ENCODE results near the gene PHTF2.
"Not testable (repeated sequence)": the region's sequence is repeated elsewhere in the genome, so short reads cannot be mapped to it uniquely, and the experiment has no call there.

PHTF2 gene

GRCh38 chr7:77798394-77799077 lies at the start of gene PHTF2, which contains the start of gene TMEM60:
PHTF2 (plus strand) TSS chr7:77798773.
TMEM60 (minus strand) TSS chr7:77798434; CDS start chr7:77794373, 4,061 bp downstream.
- peak; percentile 98 for DNase-seq

DNA sequence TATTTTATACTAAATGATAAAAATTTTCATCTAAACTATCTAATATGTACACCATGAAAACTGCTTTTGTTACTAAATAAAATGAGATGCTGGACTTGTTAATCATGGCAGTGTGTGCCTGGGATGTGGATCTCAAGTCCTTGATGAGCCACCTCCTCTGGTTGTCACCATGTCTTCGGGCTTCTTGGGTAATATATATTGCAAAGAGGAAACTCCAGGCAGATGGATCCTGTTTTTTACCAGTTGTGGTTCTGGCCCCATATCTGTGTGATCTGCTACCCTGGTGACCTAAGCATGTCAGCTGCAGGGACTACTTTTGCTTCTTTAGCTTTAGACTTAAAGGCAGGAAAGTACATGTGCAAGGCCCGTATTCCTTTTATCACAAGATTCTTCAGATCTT lies 46.6 kb upstream of the PHTF2 start:
- no peak for DNase-seq

GRCh38 chr7:77753173-77753572 lies 45.4 kb upstream of the PHTF2 start:
- no peak for DNase-seq

DNA sequence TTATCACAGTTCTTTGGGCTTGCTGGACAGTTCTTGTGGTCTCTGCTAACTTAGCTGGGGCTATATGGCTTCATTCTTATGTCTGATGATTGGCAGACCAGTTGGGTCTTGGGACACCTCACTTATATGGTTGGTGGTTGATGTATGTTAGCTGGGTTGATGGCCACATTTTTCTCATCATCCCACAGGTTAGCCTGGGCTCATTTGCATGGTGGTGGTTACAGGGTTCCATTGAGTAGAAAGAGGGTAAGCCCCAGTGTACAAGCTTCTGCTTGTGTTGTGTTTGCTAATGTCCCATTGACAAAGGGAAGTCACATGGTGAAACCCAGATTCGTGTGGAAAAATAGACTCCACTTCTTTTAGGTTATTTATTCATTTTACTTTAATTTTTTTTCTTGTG lies 41.0 kb upstream of the PHTF2 start:
- DNase-seq = no peak

DNA sequence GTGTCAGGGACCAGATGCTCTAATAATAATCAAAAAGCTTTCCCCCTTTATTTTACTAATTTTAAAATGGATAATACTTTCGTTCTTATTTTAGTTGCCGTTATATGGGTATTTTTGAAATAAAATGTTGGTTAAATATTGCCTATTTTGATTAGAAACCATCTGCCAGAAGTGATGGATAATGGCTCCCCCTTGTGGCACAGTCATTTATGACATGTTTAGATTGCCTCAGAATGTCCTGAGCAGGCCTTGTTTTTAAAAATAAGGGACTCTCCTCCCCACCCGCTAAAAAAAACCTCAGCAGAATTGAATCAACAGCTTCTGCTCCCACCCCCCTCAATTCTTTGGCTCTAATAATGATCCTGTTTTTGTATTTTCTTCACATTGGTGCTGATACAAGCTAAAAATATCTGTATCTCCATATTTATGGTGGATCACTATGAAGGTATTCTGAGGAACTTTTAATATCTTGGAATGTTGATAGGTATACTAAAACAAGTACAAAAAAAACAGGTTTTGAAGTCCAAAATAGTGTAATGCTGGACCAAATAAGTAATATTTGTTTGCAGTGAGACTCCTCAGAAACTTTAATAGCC lies 39.2 kb upstream of the PHTF2 start:
- peak; percentile 66 for DNase-seq

GRCh38 chr7:77760809-77761453 lies 37.6 kb upstream of the PHTF2 start:
- DNase-seq = no peak

GRCh38 chr7:77765481-77765880 lies 33.1 kb upstream of the PHTF2 start:
- no peak for DNase-seq

DNA sequence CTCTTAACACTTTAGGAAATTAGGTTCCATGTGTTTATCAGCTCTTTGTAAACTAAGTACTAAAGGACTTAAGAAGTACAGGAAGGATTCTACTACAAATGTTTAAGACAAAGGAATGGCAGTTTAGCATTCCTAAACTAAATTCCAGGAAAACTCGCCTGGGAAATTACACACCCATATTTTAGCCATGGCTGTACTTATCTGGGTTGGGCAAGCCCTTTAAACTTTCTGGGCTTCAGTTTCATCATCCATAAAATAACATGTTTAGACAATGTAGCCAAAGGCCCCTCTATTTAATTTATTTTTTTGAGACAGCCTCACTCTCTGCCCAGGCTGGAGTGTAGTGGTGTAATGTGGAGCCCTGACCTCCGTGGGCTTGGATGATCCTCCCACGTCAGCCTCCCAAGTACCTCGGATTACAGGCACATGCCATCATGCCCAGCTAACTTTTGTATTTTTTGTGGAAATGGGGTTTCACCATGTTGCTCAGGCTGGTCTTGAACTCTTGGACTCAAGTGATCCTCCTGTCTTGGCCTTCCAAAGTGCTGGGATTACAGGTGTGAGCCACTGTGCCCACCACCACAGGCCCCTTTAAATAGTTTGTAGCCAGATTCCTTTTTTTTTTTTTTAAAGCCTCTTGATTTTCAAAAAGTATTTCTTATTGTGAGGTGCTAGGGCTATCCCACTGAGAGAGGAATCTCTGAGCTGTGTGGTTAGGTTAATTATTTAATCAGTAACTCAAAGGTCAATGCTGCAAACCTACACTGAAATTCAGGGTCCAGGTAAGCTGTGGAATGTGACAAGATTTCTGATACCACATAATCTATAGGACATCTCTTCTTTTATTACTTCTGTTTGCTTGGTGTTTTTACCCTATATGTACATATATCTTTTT lies 32.4 kb upstream of the PHTF2 start:
- no peak for DNase-seq

DNA sequence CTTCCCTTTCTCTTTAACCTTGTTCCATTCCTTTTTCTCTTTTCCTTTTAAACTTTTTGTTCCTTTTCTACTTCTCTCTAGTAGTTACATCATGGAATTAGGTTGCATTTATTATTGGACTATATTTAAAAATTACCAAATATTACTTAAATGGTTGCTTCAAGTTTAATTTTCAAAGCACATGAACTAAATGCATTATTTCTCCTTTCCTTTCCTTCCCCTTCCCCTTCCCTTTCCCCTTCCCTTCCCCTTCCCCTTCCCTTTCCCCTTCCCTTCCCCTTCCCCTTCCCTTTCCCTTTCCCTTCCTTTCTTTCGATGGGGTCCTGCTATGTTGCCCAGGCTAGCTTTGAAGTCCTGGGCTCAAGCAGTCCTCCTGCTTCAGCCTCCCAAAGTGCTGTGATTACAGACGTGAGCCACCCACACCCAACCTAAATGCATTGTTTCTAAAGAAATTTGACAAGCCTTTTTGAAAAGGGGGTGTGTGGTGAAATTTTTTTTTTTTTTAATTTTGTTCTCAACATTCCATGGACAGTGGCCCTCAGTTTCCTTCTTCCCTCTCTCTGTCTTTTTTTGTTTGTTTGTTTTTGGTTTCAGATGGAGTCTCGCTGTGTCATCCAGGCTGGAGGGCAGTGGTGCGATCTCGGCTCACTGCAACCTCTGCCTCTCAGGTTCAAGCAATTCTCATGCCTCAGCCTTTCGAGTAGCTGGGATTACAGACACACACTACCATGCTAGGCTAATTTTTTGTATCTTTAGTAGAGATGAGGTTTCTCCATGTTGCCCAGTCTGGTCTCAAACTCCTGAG lies 31.6 kb upstream of the PHTF2 start:
- DNase-seq = no peak

GRCh38 chr7:77770316-77770715 lies 28.3 kb upstream of the PHTF2 start:
- DNase-seq = no peak

GRCh38 chr7:77771901-77772300 lies 26.7 kb upstream of the PHTF2 start:
- no peak for DNase-seq

DNA sequence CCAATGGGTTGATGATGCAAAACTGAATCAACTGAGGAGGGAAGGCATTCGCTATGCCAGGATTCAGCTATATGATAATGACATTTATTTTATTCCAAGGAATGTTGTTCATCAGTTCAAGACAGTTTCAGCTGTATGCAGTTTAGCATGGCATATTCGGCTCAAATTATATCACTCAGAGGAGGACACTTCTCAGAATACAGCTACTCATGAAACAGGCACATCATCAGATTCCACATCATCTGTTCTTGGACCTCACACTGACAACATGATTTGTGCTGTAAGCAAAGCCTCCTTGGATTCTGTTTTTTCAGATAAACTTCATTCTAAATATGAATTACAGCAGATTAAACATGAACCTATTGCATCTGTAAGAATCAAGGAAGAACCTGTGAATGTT lies 20.0 kb upstream of the PHTF2 start:
- DNase-seq = no peak

DNA sequence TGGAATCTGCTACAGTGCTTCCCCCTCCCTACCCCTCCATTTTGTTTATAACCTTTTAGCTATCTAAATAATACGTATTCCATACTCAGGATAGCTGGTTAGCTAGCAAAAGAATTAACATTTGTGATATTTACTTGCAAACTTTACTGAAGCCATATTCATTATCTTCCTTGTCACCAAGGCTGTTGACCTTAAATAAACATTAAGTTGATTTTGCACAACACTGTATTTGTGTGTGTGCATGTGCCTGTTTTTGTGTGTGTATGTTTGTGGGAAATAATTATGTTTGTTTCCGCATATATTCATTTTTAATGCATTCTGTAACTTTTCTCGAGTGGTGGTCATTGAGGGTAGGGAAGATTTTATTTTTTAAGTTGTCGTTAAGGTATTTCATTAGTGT lies 16.2 kb upstream of the PHTF2 start:
- DNase-seq = no peak

DNA sequence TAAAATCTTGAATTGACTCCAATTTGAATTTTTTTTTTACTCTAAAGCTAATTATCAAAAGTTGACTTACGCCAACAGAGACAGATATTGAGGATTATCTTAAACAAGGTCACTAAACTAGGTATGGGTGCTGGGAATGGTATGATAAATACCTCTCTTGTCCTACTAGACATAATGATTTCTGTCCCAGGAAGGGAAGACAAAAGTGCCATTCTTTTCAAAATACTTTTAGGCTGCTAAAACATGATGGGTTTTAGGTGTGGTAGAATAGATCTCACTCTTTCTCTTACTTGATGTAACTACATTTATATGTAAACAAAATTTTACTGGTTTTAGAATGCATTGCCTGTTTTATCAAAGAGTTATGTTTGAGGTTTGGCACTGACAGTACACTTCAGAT lies 15.5 kb upstream of the PHTF2 start:
- DNase-seq = no peak

DNA sequence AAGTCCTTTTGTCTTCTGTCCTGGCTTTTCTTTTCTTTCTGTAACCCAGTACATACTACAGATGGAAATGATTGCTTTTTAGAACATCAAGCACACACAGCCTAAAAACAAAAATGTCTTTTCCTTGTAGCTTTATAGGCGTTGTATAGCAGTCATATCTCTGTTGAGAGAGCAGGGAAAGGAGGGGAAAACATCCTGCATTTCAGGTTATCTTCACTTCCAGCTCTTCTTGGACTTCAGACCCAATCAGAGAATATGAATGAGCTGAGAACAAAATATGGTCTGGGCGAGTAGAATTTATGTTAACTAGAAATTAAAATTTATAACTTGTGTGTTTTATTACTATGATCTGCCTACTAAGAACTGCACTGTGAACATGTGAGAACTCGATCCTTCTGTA lies 15.0 kb upstream of the PHTF2 start:
- no peak for DNase-seq

- DNase-seq = not testable (repeated sequence)
Observed at GRCh38 chr7:77784426-77784825, 14.1 kb upstream of the PHTF2 start.

- DNase-seq = no peak
Observed at GRCh38 chr7:77786018-77786417, 12.6 kb upstream of the PHTF2 start.

DNA sequence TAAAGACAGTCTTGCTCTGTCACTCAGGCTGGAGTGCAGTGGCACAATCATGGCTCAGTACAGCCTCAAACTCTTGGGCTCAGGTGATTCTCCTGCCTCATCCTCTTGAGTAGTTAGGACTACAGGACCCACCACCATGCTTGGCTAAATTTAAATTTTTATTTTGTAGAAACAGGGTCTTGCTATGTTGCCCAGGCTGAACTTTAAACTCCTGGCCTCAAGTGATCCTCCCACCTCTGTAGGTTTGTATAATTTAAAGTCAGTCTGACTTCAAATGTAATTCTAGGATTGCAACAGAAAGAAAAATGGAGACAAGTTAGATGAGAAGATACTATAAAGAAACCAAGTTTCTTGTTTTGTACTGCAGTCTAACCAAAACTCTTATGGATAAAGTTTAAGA lies 11.8 kb upstream of the PHTF2 start:
- DNase-seq = no peak

- no peak for DNase-seq
Observed at GRCh38 chr7:77788327-77788902, 10.2 kb upstream of the PHTF2 start.

- no peak for DNase-seq
Observed at GRCh38 chr7:77791336-77791735, 7.2 kb upstream of the PHTF2 start.

GRCh38 chr7:77791956-77792355 lies 6.6 kb upstream of the PHTF2 start:
- DNase-seq = no peak

DNA sequence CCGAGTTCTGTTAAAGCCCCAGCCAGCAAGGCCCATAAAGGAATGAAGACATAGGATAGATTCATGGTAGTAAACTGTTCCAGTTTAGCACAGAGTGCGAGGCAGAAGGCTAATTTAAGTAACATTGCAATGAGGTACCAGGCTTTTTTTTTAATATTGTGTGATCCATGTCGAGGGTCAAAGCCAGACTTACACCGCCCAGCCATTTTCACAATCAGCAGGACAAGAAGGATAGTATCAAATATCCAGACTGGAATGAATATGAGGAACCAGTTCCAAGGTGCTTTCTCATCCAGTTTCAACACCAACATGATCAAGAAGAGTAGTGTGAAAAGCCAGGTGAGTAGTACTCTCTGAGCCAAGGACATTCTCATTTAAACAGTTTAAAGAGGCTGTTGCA lies 4.6 kb upstream of the PHTF2 start:
- no peak for DNase-seq

Data from right forelimb (tissue), 1 donor.